Heart left ventricle (tissue), 16 donors: Measurements from ENCODE around the gene CRB1. TPM values are rescaled to one million over a fixed set of nuclear protein-coding genes. Genes with fewer than 3 reads are reported as not detected.
"Not testable (repeated sequence)": the region's sequence is repeated elsewhere in the genome, so short reads cannot be mapped to it uniquely, and the experiment has no call there.

Experiments
- ATAC-seq, 4 donors: fragments of 200-7000 bp; cut with Tn5 transposase; one replicate each; pipeline ENCODE4 v1.9.1; 2020 to 2022; ENCODE audit warnings: moderate library complexity in 4 of 4, mild to moderate bottlenecking in 3 of 4, moderate number of reproducible peaks in 1 of 4
- DNase-seq, 5 donors: peaks; one replicate each; pipeline ENCODE4 v3.0.0-alpha.2; 2020
- H3K27ac ChIP-seq, 12 donors: fragments of 200-600 bp; sonication (generic) in 4 of 12; one replicate each; pipeline versions ENCODE4 v1.5.0 to v1.8.0; 2016 to 2022; ENCODE audit warnings: mild to moderate bottlenecking in 2 of 12
- H3K27me3 ChIP-seq, 9 donors: fragments of 200-600 bp; sonication (generic) in 2 of 9; one replicate each; pipeline versions ENCODE4 v1.5.1 to v1.8.0; 2016 to 2022; ENCODE audit warnings: mild to moderate bottlenecking in 3 of 9
- H3K36me3 ChIP-seq, 9 donors: fragments of 200-600 bp; sonication (generic) in 2 of 9; one replicate each; pipeline versions ENCODE4 v1.5.0 to v1.8.0; 2018 to 2022; ENCODE audit warnings: mild to moderate bottlenecking in 2 of 9
- H3K4me1 ChIP-seq, 12 donors: fragments of 200-600 bp; sonication (generic) in 4 of 12; one replicate each; pipeline versions ENCODE4 v1.5.0 to v1.8.0; 2016 to 2022; ENCODE audit warnings: mild to moderate bottlenecking in 3 of 12
- H3K4me3 ChIP-seq, 12 donors: fragments of 200-600 bp; sonication (generic) in 4 of 12; one replicate each; pipeline versions ENCODE4 v1.5.0 to v1.8.0; 2017 to 2022; ENCODE audit warnings: mild to moderate bottlenecking in 9 of 12, moderate library complexity in 4 of 12
- H3K9me3 ChIP-seq, 12 donors: fragments of 200-600 bp; sonication (generic) in 4 of 12; one replicate each; pipeline versions ENCODE4 v1.5.0 to v1.8.0; 2016 to 2022; ENCODE audit warnings: mild to moderate bottlenecking in 1 of 12
- CTCF ChIP-seq, 12 donors: fragments of 200-600 bp; sonication (generic) in 4 of 12; IDR thresholded peaks; one replicate each; pipeline versions ENCODE4 v1.5.0 to v1.8.0; 2018 to 2022; ENCODE audit warnings: antibody characterized with exemption in 12 of 12, mild to moderate bottlenecking in 5 of 12
- POLR2A ChIP-seq, 2 donors: fragments of 450-650 bp; IDR thresholded peaks; one replicate each; pipeline ENCODE4 v1.6.1; 2017; ENCODE audit warnings: antibody characterized with exemption in 2 of 2, mild to moderate bottlenecking in 2 of 2, moderate library complexity in 2 of 2
- WGBS, 4 donors: extraction: QIAGEN DNeasy Blood & Tissue Kit in 2 of 4; methylation state at CpG; one replicate each; pipeline versions ENCODE4 v1.1.5 to v1.1.7; 2013 to 2018; 5-methylcytosine and 5-hydroxymethylcytosine counted together
- intact Hi-C, 10 donors: fragments of 100-400 bp; cut with DNase I; formaldehyde crosslinking; loops; one replicate each; pipeline versions ENCODE4 v1.11.1 to v1.14.2; 2022
- polyA plus RNA-seq, 2 donors: library from polyadenylated mRNA; stranded (reverse); fragments of 200-250 nt; gene quantifications; one replicate each; pipeline ENCODE4 v1.2.3, GENCODE V29; 2013
- total RNA-seq, 9 donors: library from RNA; depleted of rRNA in 2 of 9; stranded (reverse); fragments of >200 nt in 2 of 9; fragmentation: NEBNext Ultra II Directional in 3 of 9; extraction: Animal tissue kit (Norgen Biotek cat#: 25700) in 3 of 9; gene quantifications; one replicate each; pipeline versions ENCODE4 v1.1.0 to v1.2.4, GENCODE V29; 2016 to 2023
- donor health status: ischemic (EF 13 %, LVEDD 7.1; RV severe dilation, severe dysfunction).
- donor health status: healthy with polysubstance abuse.
- donor health status: DM: no; HTN: yes; CAD: no.
- donor health status: DM: no; HTN: no; CAD: no.
- donor health status: ischemic (EF 25% LVEDD 6.9; RV normal size, moderate dysfunction).
- donor health status: ischemic (EF 25% LVEDD 5.7; RV mildly dilated, moderate dysfunction).
- donor health status: healthy.
- donor health status: DM: yes; HTN: yes; CAD: no.
- donor health status: ischemic (EF 35%, LVEDD 5.7; RV mildly dilated, moderate dysfunction).
- donor health status: nonischemic (EF 11% LVEDD 7.7; RV severe dilation, severe dysfunction).
- donor health status: DM: yes; HTN: yes; CAD: no.
- donor health status: PGD.
- donor health status: ischemic (EF 29% LVEDD 5.4; RV normal size, mild dysfunction).
- donor health status: nonischemic (EF 23%, LVEDD 6.1; RV moderate dilation, normal function).

CRB1 gene
- total and polyA plus RNA-seq, 11 donors, result 0.06 to 0.56 (median 0.29) TPM; not detected in 2

- ATAC-seq, result no peak
These were observed 217.7 kb downstream of the CRB1 start for GRCh38 chr1:197485790-197486189.

GRCh38 chr1:197486946-197487345 lies 218.9 kb downstream of the CRB1 start:
- no peaks in the 10 kb centered on the region for H3K36me3 ChIP-seq
- H3K27me3 ChIP-seq, result no peaks in the 10 kb centered on the region
- no peak for TF ChIP-seq CTCF (IDR thresholded peaks at IDR 0.05)
- TF ChIP-seq POLR2A (IDR thresholded peaks at IDR 0.05), result no peak
- ATAC-seq (peak; percentile 73 to 87 (median 75)), DNase-seq (peak in 3 of 5 donors; percentile 29 to 58 (median 51))
- 22 to 55% (median 40%) methylated on average over 2 of the region's 2 CpGs for WGBS, 4 donors
- H3K4me1 ChIP-seq, result no peaks in the 10 kb centered on the region
- H3K27ac ChIP-seq, result no peak overlapping the region
- no peaks in the 10 kb centered on the region for H3K9me3 ChIP-seq
- intact Hi-C loops, result no loop called here
- H3K4me3 ChIP-seq, result no peak overlapping the region

More at GRCh38 chr1:197485790-197486189, 217.7 kb downstream of the CRB1 start:
- intact Hi-C loops, result no loop called here
- Histone ChIP-seq H3K4me1 (no peaks in the 10 kb centered on the region), H3K4me3 (no peak overlapping the region), H3K27ac (no peak overlapping the region), H3K9me3 (no peaks in the 10 kb centered on the region), H3K27me3 (no peaks in the 10 kb centered on the region), H3K36me3 (no peaks in the 10 kb centered on the region)
- TF ChIP-seq CTCF (IDR thresholded peaks at IDR 0.05) (no peak), POLR2A (IDR thresholded peaks at IDR 0.05) (no peak)
- 44 to 65% (median 58%) methylated on average over 3 of the region's 3 CpGs for WGBS, 4 donors
- no peak for DNase-seq

- H3K4me3 ChIP-seq, H3K27ac ChIP-seq, intact Hi-C loops, H3K4me1 ChIP-seq, H3K36me3 ChIP-seq, DNase-seq, H3K27me3 ChIP-seq, H3K9me3 ChIP-seq, ATAC-seq: not testable (repeated sequence)
- 86 to 95% (median 90%) methylated on average over 1 of the region's 1 CpG for WGBS, 4 donors
These were observed 223.5 kb downstream of the CRB1 start for GRCh38 chr1:197491505-197491904.

- H3K36me3 ChIP-seq, result no peaks in the 10 kb centered on the region
- 86 to 88% (median 87%) methylated on average over 9 to 10 of the region's 10 CpGs for WGBS, 4 donors
- no peak for DNase-seq
These were observed 228.7 kb downstream of the CRB1 start for GRCh38 chr1:197496722-197497121.

More at GRCh38 chr1:197496722-197497121, 228.7 kb downstream of the CRB1 start:
- TF ChIP-seq POLR2A (IDR thresholded peaks at IDR 0.05), result no peak
- no peak for TF ChIP-seq CTCF (IDR thresholded peaks at IDR 0.05)
- intact Hi-C loops, result no loop called here
- no peak for ATAC-seq
- H3K27me3 ChIP-seq, result no peaks in the 10 kb centered on the region
- H3K9me3 ChIP-seq, result no peaks in the 10 kb centered on the region
- no peak overlapping the region for H3K27ac ChIP-seq
- H3K4me3 ChIP-seq, result no peak overlapping the region
- no peaks in the 10 kb centered on the region for H3K4me1 ChIP-seq
